ENCODE data around the gene PTPRG.

DNA sequence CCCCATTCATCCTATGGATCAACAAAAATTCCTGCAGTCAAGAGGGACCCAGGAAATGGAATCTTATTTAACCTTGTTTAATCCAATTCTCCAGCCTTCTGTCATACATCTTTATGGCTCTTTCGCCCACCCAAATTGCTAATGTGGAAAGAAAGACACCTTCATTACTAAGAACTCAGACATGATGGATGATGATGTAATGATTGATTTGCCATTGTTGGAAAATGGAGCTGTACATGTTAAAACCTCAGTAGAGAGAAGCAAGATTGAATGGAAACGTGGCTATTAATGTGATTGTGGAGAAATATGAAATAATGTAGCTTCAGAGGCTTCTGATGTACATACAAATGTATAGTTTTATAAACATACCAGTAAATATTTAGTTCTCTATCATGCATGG, 15.7 kb upstream of the PTPRG start:
- TF ChIP-seq CTCF (IDR thresholded peaks at IDR 0.05; ENCODE audit: low read depth, low read length, poor library complexity, severe bottlenecking) = no peak
- TF ChIP-seq EZH2phosphoT487 (IDR thresholded peaks at IDR 0.05; ENCODE audit: borderline replicate concordance, low read length) = no peak

Data from DOHH2 (cell line).